Measurements from ENCODE around the gene VKORC1L1.
"Not testable (repeated sequence)": the region's sequence is repeated elsewhere in the genome, so short reads cannot be mapped to it uniquely, and the experiment has no call there.

Gene VKORC1L1

DNA sequence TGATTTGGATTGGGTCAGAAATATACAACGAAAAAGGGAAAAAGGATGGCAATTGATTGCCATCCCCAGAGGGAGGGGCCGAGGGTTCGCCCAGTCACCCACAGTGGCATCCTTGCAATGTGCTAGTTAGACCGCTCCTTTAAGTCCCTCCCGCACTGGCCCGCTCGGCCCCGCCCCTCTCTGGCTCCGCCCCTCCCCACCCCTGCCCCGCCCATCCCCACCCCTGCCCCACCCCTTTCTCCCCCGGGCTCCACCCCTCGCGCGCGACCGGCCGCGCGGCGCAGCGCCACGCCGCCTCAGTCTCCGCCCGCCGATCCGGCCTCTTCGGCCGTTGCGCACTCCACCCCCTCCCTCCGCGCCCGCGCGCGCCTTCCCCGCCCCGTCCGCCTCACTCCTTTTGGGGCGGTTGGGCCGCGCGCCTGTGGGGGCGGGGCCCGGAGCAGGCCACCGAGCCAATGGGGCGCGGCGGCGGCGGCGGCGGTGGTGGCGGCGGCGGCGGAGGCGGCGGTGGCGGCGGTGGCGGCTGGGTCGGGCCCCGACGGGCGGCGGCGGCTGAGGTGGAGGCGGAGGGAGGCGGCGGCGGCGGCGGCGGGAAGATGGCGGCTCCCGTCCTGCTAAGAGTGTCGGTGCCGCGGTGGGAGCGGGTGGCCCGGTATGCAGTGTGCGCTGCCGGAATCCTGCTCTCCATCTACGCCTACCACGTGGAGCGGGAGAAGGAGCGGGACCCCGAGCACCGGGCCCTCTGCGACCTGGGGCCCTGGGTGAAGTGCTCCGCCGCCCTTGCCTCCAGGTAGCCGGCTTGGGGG lies at the start of gene VKORC1L1:
VKORC1L1 (plus strand) TSS at position 299 of the 806 bp plus-strand sequence; CDS start at position 597, 298 bp downstream.
- no peak for TF ChIP-seq ZC3H10 (CRISPR knock-in tag; IDR thresholded peaks at IDR 0.05)
- TF ChIP-seq, protein P1, sequence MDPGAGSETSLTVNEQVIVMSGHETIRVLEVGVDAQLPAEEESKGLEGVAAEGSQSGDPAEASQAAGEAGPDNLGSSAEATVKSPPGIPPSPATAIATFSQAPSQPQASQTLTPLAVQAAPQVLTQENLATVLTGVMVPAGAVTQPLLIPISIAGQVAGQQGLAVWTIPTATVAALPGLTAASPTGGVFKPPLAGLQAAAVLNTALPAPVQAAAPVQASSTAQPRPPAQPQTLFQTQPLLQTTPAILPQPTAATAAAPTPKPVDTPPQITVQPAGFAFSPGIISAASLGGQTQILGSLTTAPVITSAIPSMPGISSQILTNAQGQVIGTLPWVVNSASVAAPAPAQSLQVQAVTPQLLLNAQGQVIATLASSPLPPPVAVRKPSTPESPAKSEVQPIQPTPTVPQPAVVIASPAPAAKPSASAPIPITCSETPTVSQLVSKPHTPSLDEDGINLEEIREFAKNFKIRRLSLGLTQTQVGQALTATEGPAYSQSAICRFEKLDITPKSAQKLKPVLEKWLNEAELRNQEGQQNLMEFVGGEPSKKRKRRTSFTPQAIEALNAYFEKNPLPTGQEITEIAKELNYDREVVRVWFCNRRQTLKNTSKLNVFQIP (CRISPR knock-in tag; IDR thresholded peaks at IDR 0.05; ENCODE audit: borderline replicate concordance, low read depth) = no peak
- TF ChIP-seq ZNF565 (CRISPR knock-in tag; conservative IDR thresholded peaks at IDR 0.05; ENCODE audit: low read depth) = no peak
- no peak for TF ChIP-seq ISL1 (CRISPR knock-in tag; IDR thresholded peaks at IDR 0.05)
- no peak for TF ChIP-seq ZFP3 (CRISPR knock-in tag; IDR thresholded peaks at IDR 0.05)
- TF ChIP-seq ESRRG (CRISPR knock-in tag; IDR thresholded peaks at IDR 0.05) = no peak
- no peak for TF ChIP-seq BACH2 (CRISPR knock-in tag; IDR thresholded peaks at IDR 0.05; ENCODE audit: borderline replicate concordance)
- TF ChIP-seq TOX (CRISPR knock-in tag; IDR thresholded peaks at IDR 0.05; ENCODE audit: borderline replicate concordance) = no peak
- no peak for TF ChIP-seq SNAI2 (CRISPR knock-in tag; IDR thresholded peaks at IDR 0.05)
- no peak for TF ChIP-seq ZNF70 (CRISPR knock-in tag; IDR thresholded peaks at IDR 0.05)
- no peak for TF ChIP-seq CSDC2 (CRISPR knock-in tag; IDR thresholded peaks at IDR 0.05)
- no peak for TF ChIP-seq GLIS3 (CRISPR knock-in tag; IDR thresholded peaks at IDR 0.05)
- no peak for TF ChIP-seq PPARA (CRISPR knock-in tag; IDR thresholded peaks at IDR 0.05; ENCODE audit: borderline replicate concordance)
- TF ChIP-seq RARB (CRISPR knock-in tag; IDR thresholded peaks at IDR 0.05) = no peak
- TF ChIP-seq, protein P2, sequence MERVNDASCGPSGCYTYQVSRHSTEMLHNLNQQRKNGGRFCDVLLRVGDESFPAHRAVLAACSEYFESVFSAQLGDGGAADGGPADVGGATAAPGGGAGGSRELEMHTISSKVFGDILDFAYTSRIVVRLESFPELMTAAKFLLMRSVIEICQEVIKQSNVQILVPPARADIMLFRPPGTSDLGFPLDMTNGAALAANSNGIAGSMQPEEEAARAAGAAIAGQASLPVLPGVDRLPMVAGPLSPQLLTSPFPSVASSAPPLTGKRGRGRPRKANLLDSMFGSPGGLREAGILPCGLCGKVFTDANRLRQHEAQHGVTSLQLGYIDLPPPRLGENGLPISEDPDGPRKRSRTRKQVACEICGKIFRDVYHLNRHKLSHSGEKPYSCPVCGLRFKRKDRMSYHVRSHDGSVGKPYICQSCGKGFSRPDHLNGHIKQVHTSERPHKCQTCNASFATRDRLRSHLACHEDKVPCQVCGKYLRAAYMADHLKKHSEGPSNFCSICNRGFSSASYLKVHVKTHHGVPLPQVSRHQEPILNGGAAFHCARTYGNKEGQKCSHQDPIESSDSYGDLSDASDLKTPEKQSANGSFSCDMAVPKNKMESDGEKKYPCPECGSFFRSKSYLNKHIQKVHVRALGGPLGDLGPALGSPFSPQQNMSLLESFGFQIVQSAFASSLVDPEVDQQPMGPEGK (CRISPR knock-in tag; IDR thresholded peaks at IDR 0.05; ENCODE audit: borderline replicate concordance) = no peak

DNA sequence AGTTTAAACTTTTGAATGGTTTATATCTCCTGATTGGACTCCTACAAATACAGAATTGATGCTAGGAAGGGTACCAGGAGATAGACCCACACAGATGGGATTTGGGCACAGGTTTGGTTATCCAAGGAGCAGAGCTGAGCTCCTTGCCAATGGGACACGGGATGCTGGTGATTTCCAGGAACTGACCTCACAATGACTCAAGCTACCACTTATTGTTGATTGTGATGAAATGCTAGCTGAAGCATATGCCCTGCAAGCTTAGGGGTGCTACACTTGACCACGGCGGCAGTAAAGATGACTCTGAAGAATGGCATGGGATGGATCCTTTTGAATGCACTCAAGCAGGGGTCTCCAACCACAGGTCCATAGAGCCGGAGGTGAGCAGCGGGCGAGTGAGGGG lies 45.5 kb upstream of the VKORC1L1 start:
- ATAC-seq = no peak
- TF ChIP-seq ARNTL (CRISPR knock-in tag; IDR thresholded peaks at IDR 0.05; ENCODE audit: borderline replicate concordance, low read depth) (no peak), OSR1 (CRISPR knock-in tag; IDR thresholded peaks at IDR 0.05) (no peak), ZNF565 (CRISPR knock-in tag; conservative IDR thresholded peaks at IDR 0.05; ENCODE audit: low read depth) (no peak), CSDC2 (CRISPR knock-in tag; IDR thresholded peaks at IDR 0.05) (no peak), ESRRG (CRISPR knock-in tag; IDR thresholded peaks at IDR 0.05) (no peak), ISL1 (CRISPR knock-in tag; IDR thresholded peaks at IDR 0.05) (no peak), TOX (CRISPR knock-in tag; IDR thresholded peaks at IDR 0.05; ENCODE audit: borderline replicate concordance) (no peak), ZFP3 (CRISPR knock-in tag; IDR thresholded peaks at IDR 0.05) (no peak), SNAI2 (CRISPR knock-in tag; IDR thresholded peaks at IDR 0.05) (no peak), ZNF70 (CRISPR knock-in tag; IDR thresholded peaks at IDR 0.05) (no peak), BACH2 (CRISPR knock-in tag; IDR thresholded peaks at IDR 0.05; ENCODE audit: borderline replicate concordance) (no peak), CREB5 (CRISPR knock-in tag; IDR thresholded peaks at IDR 0.05; ENCODE audit: low read depth) (no peak)
- TF ChIP-seq, protein P3, sequence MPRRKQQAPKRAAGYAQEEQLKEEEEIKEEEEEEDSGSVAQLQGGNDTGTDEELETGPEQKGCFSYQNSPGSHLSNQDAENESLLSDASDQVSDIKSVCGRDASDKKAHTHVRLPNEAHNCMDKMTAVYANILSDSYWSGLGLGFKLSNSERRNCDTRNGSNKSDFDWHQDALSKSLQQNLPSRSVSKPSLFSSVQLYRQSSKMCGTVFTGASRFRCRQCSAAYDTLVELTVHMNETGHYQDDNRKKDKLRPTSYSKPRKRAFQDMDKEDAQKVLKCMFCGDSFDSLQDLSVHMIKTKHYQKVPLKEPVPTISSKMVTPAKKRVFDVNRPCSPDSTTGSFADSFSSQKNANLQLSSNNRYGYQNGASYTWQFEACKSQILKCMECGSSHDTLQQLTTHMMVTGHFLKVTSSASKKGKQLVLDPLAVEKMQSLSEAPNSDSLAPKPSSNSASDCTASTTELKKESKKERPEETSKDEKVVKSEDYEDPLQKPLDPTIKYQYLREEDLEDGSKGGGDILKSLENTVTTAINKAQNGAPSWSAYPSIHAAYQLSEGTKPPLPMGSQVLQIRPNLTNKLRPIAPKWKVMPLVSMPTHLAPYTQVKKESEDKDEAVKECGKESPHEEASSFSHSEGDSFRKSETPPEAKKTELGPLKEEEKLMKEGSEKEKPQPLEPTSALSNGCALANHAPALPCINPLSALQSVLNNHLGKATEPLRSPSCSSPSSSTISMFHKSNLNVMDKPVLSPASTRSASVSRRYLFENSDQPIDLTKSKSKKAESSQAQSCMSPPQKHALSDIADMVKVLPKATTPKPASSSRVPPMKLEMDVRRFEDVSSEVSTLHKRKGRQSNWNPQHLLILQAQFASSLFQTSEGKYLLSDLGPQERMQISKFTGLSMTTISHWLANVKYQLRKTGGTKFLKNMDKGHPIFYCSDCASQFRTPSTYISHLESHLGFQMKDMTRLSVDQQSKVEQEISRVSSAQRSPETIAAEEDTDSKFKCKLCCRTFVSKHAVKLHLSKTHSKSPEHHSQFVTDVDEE (CRISPR knock-in tag; IDR thresholded peaks at IDR 0.05) = no peak

More for the DNA sequence above, at the start of gene VKORC1L1:
- ATAC-seq = peak; percentile 93

DNA sequence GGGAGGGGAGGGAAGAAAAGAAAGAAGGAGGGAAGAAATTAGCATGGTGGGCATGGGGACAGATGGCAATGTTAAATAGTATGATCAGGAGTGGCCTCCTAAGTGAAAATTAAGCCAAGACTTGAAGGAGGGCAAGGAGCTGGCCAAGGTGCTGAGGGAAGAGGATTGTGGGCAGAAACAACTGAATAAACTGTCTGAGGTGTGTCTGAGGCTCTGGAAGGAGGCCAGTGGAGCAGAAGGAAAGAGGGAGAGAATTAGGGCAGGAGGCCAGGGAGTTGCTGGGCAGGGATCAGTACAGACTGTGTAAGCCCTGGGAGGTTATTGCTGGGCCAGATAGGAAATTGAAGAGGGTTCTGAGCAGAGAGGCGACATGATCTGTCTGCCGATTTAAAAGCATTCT lies 40.6 kb upstream of the VKORC1L1 start:
- TF ChIP-seq GLIS3 (CRISPR knock-in tag; IDR thresholded peaks at IDR 0.05) (no peak), ESRRG (CRISPR knock-in tag; IDR thresholded peaks at IDR 0.05) (no peak), ISL1 (CRISPR knock-in tag; IDR thresholded peaks at IDR 0.05) (no peak), BACH2 (CRISPR knock-in tag; IDR thresholded peaks at IDR 0.05; ENCODE audit: borderline replicate concordance) (no peak), ZNF565 (CRISPR knock-in tag; conservative IDR thresholded peaks at IDR 0.05; ENCODE audit: low read depth) (no peak), ZC3H10 (CRISPR knock-in tag; IDR thresholded peaks at IDR 0.05) (no peak), CSDC2 (CRISPR knock-in tag; IDR thresholded peaks at IDR 0.05) (no peak)
- TF ChIP-seq, protein P2 (CRISPR knock-in tag; IDR thresholded peaks at IDR 0.05; ENCODE audit: borderline replicate concordance) = no peak
- no peak for ATAC-seq

- not testable (repeated sequence) for ATAC-seq
These were observed 36.2 kb upstream of the VKORC1L1 start for GRCh38 chr7:65836684-65837083.

DNA sequence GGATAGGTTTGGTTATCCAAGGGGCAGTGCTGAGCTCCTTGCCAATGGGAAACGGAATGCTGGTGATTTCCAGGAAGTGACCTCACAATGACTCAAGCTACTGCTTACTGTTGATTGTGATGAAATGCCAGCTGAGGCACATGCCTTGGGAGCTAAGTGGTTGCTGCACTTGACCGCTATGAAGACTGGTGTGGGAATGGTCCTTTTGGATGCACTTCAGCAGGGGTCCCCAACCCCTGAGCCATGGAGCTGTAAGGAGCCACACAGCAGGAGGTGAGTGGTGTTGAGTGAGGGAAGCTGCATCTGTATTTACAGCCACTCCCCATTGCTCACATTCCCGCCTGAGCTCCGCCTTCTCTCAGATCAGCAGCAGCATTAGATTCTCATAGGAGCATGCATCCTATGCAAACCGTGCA lies 35.3 kb upstream of the VKORC1L1 start:
- not testable (repeated sequence) for ATAC-seq

Data from SK-N-SH treated with all-trans-retinoic acid at 6 μM for 48 hours (cell line).